Ishikawa (cell line): ENCODE results near the gene ENPEP.

ENCODE experiments used
- CEBPB ChIP-seq: IDR thresholded peaks from 2 replicates; pipeline ENCODE4 v1.6.1; 2012
- CREB1 ChIP-seq: IDR thresholded peaks from 2 replicates; pipeline ENCODE4 v1.6.1; 2012; ENCODE audit warnings: low read depth
- EGR1 ChIP-seq: IDR thresholded peaks from 2 replicates; pipeline ENCODE4 v1.6.1; 2012
- EP300 ChIP-seq: IDR thresholded peaks from 2 replicates; pipeline ENCODE4 v1.6.1; 2012; ENCODE audit warnings: borderline replicate concordance
- FOXM1 ChIP-seq: IDR thresholded peaks from 2 replicates; pipeline ENCODE4 v1.6.1; 2012; ENCODE audit warnings: low read depth, borderline replicate concordance
- MAX ChIP-seq: IDR thresholded peaks from 2 replicates; pipeline ENCODE4 v1.6.1; 2012
- TAF1 ChIP-seq: IDR thresholded peaks from 2 replicates; pipeline ENCODE4 v1.6.1; 2012; ENCODE audit warnings: low read depth, mild to moderate bottlenecking
- TCF12 ChIP-seq: IDR thresholded peaks from 2 replicates; pipeline ENCODE4 v1.6.1; 2012; ENCODE audit warnings: low read depth
- TEAD4 ChIP-seq: IDR thresholded peaks from 2 replicates; pipeline ENCODE4 v1.6.1; 2012
- YY1 ChIP-seq: IDR thresholded peaks from 2 replicates; pipeline ENCODE4 v1.6.1; 2012; ENCODE audit warnings: low read depth
- TF ChIP-seq, protein P1 (sequence below): IDR thresholded peaks from 2 replicates; pipeline ENCODE4 v1.6.1; 2012; ENCODE audit warnings: low read depth, mild to moderate bottlenecking

DNA sequence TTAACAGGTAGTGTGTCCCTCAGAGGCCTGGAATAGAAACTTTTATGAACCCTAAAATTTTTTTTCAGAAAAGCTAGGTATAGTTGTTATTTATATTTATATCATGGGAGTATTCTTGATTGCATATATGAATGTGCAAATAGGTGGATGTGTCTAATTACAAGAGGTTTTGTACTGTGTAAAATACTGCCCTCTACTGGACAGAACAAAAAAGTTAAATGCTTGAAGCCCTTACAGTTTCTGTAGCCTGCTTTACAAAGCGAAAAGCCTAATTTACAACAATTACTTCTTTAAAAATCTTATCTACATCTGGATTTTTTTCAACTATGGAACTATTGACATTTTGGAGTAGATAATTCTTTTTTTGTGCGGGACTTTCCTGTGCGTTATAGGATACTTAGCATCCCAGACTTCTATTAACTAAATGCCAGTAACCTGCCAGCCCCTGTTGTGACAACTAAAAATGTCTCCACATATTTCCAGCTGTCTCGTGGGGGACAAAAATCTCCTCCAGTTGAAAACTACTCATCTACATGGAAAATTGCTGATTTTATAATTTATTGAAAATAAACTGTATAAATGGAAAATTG is 35.1 kb downstream of the ENPEP start:
- TF ChIP-seq EP300, result no peak
- TF ChIP-seq, protein P1, sequence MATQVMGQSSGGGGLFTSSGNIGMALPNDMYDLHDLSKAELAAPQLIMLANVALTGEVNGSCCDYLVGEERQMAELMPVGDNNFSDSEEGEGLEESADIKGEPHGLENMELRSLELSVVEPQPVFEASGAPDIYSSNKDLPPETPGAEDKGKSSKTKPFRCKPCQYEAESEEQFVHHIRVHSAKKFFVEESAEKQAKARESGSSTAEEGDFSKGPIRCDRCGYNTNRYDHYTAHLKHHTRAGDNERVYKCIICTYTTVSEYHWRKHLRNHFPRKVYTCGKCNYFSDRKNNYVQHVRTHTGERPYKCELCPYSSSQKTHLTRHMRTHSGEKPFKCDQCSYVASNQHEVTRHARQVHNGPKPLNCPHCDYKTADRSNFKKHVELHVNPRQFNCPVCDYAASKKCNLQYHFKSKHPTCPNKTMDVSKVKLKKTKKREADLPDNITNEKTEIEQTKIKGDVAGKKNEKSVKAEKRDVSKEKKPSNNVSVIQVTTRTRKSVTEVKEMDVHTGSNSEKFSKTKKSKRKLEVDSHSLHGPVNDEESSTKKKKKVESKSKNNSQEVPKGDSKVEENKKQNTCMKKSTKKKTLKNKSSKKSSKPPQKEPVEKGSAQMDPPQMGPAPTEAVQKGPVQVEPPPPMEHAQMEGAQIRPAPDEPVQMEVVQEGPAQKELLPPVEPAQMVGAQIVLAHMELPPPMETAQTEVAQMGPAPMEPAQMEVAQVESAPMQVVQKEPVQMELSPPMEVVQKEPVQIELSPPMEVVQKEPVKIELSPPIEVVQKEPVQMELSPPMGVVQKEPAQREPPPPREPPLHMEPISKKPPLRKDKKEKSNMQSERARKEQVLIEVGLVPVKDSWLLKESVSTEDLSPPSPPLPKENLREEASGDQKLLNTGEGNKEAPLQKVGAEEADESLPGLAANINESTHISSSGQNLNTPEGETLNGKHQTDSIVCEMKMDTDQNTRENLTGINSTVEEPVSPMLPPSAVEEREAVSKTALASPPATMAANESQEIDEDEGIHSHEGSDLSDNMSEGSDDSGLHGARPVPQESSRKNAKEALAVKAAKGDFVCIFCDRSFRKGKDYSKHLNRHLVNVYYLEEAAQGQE, result no peak
- TF ChIP-seq YY1, result no peak
- TF ChIP-seq TAF1, result no peak
- no peak for TF ChIP-seq FOXM1
- TF ChIP-seq MAX, result no peak
- no peak for TF ChIP-seq CREB1
- no peak for TF ChIP-seq TEAD4
- TF ChIP-seq TCF12, result no peak
- no peak for TF ChIP-seq EGR1
- TF ChIP-seq CEBPB, result no peak
